HG02981 (cell line): ENCODE data around the gene LAMA1.
"Not testable (repeated sequence)": the region's sequence is repeated elsewhere in the genome, so short reads cannot be mapped to it uniquely, and the experiment has no call there.

Source experiments
- ATAC-seq: cut with Tn5 transposase; IDR thresholded peaks from one replicate; pipeline ENCODE4 v1.9.1; 2021; ENCODE audit warnings: mild to moderate bottlenecking, moderate library complexity; ENCODE audit not compliant: unreplicated experiment

LAMA1 gene

GRCh38 chr18:7117390-7118355 lies at the start of gene LAMA1:
LAMA1 (minus strand) TSS chr18:7117797; CDS start chr18:7117720, 77 bp downstream.
- no peak for ATAC-seq

DNA sequence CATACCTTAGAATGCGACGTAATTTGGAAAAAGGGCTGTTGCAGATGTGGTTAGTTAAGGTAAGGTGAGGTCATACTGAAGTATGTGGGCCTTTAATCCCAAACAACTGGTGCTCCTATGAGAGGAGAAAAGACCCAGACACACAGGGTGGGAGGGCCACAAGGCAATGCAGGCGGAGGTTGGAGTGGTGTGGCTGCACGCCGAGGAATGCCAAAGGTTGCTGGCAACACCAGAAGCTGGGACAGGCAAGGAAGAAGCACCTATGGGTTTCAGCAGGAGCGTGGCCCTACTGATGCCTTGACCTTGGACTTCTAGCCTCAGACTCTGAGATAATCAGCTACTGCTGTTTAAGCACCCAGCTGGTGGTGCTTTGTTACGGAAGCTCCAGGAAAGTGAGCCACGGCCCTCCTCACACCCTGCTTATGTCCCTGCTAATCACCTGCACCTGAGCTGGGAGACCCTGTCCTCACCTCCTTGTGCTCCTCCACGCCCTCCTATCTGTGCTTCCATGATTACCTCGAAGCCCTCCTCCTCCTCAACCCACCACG lies 48.3 kb upstream of the LAMA1 start:
- no peak for ATAC-seq

DNA sequence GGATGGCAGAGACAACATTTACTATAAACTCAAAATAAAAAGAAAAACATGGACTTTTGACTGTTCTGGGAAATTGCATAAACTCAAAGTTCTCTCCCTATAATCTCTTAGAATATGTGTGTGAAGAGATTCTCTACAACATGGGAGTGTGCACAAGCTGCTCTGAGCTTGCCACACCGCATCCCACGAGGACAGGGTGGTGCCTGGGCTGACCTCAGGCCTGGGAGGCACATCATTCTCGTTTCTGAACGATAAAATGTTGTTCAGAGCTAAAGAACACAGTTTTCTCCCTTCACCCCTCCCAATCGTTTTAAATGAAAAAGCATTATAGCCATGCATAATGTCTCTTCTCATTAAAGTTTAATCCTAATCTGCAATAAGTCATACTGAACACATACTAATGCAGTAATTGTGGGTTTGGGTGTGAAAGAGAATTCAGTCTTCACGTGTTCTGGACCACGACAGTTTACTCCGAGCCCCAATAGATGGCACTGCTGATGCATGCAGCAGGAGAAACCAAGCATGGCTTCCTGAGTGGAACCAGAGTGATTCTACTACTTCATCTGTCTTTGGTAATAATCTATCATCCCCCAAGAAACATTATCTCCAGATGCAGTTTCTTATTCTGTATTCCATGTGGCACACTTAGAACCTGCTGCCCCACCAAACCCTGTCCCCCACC lies 46.9 kb upstream of the LAMA1 start:
- ATAC-seq = no peak

DNA sequence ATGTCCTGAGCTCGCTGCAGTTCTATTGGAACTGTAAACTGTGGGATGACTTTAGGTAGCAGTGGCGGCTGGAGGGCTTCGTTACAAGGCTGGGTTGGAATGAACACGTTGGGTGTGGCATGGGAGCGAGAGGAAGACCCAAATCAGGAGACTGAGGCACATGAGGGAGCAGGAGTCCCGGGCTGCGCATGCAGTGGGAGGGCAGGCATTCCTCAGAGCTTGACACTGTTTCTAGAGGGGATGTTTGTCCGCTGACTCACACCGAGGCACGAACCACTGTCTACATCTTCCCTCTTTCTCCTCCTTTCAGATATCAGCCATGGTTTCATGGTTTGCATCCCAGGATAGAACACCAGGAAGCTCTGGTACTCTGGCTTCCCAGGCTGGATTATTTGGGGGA lies 40.6 kb upstream of the LAMA1 start:
- ATAC-seq = no peak

DNA sequence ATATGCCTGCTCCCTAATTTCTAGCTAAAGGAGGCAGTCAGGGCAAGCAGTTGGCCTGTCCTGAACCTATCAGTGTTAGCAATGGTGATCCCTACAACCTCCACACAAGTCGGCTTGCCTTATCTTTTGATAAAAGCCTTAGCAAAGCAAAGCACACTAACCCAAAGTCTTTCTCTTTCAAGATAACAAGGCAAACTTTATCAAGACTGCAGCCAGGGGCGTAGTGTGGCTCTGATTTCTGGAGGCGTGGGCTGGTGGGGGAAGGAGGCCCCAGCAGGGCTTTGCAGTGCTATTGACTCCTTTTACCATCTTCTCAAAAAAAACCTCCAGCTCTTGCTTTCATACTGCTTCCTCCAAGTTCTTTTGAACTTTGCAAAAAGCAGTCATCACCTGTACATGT lies 40.2 kb upstream of the LAMA1 start:
- ATAC-seq = no peak

- ATAC-seq = no peak
These were observed 38.3 kb upstream of the LAMA1 start for GRCh38 chr18:7155887-7156286.

DNA sequence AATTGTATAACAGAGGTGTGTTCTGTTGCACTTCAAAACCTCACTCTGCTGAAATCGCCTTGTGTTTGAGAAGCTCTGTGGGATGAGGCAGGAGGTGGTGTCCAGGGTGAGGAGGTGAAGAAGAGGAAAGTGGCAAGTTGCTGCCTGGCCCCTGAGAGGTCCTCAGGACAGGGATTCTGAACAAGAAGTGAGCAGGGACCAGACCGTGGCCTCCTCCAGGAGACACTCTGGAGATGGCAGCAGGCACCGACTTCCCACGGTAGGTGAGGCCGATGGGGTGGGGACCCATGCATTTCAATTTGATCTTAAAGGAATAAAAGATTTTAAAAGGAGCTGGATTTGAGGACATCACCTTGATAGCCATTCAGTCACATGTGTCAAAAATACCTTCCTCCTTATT lies 37.5 kb upstream of the LAMA1 start:
- no peak for ATAC-seq

DNA sequence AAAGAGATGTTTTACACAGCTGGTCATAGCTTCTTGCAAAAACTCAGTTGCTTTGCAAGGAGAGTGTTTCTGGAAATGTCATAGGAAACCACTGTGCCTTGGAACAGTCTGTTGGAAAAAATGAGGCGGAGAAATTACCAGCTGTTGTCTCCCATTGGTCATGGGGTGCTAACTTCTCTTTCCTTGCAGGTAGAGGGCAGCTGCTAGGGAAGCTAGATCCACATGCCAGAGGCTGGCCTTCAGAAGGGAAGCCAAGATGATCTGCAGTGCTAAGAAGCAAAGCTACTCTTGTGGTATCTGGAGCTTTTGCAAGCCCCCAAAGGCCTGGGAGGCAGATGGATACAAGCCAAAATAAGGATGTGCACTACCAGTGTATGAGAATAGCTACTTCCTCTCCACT lies 34.8 kb upstream of the LAMA1 start:
- no peak for ATAC-seq

DNA sequence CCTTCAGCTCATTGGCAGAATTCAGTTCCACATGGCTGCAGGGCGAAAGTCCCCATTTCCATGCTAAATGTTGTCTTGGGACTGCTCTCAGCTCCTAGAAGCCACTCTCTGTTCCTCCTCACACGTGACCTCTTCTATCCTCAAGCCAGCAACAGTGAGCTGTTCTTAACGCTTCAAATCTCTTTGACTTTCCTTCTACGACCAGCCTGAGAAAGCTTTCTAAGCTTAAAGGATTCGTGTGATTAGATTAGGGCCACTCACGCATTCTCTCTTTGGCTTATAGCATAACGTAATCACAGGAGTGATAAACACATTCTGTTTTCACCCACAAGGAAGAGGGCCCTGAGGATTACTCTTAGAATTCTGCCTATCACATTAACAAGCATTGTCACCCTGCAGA lies 29.8 kb upstream of the LAMA1 start:
- ATAC-seq = no peak

DNA sequence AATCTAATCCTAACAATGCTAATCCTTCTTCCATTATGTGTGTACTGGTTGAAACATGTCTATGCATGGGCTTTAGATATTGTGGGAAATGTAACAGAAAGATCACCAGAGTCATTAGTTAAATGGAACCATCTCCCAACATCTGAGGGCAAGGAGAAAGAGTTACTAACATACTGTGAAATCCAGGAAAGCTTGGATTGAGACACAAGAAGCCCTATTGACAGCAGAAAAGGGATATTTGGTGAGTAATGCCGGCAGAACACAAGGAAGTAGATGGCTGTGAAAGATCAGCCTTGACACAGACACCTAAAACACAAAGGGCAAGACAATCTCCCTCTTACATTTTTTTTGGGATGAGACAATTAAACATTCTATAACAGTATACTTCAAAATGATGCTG lies 28.5 kb upstream of the LAMA1 start:
- ATAC-seq = no peak

GRCh38 chr18:7144921-7145320 lies 27.3 kb upstream of the LAMA1 start:
- not testable (repeated sequence) for ATAC-seq

DNA sequence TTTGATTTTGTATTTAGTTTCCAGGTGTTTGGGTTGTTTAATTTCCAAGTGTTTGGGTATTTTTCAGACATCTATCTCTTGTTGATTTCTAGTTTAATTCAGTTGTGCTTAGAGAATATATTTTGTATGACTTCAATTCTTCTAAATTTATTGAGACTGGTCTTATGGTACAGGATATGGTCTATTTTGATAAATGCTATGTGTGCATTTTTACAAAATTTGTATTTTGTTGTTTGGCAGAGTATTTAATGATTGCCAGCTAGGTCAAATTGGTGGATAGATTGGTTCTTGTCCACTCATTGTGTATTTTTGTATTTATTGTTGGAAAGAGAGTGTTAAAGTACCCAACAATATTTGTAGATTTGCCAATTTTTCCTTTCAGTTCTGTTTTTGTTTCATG lies 23.7 kb upstream of the LAMA1 start:
- no peak for ATAC-seq

GRCh38 chr18:7139409-7139808 lies 21.8 kb upstream of the LAMA1 start:
- ATAC-seq = no peak

DNA sequence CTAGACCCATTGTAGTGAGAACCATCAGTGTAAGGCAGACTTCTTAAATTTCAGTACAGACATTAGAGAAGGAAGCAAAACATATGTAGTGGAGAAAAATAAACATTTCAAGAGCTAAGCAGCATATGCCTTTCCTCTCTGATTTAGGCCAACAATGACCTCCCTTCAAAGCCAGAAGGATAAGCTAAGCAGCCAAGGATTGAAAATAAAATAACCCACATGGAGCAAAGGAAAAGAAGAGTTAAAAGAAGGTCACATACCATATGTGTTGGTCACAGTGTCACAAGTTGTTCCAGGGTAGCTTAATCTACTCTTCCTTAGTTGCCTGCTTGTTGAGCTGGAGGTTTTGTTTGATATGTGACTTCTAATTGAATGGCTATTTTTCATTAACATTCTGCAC lies 15.6 kb upstream of the LAMA1 start:
- no peak for ATAC-seq

DNA sequence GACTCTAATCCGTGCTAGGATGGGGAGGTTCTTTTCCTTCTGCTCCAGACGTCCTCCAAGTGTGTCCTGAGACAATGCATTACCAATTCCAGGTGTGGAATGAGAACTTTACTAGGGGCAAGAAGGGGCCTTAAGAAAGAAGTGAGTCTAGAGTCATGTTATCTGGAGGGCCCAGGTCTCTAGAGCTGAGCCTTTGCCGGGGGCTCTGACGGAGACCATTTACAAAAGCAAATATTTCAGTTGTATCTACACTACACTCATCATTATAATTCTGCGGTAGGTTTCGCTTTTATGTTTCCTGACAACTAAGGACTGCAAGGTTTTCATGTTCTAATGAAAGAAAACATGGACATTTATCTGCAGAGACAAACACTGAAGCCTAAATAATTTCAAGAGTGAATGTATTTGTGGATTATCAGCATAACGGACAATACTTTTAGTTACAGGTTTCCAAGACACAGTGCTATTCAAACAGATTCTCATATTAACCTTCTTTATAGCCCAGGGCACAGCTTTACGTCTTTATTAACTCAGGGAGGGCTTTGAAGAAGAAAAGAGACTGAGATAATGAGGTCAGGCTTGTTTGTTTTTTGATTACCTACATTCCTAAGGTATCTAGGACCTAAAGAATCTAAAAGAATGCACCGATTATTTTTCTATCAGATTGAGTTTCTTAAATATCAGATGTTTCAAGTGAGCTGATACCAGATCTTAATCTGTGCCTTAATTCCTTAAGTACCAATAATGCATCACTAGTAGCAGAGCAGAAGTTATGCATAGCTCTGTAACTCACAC lies 15.0 kb upstream of the LAMA1 start:
- ATAC-seq = no peak

- no peak for ATAC-seq
These were observed 4.8 kb upstream of the LAMA1 start for GRCh38 chr18:7122376-7122775.

GRCh38 chr18:7116792-7117389 lies 706 bp downstream of the LAMA1 start:
- ATAC-seq = no peak

DNA sequence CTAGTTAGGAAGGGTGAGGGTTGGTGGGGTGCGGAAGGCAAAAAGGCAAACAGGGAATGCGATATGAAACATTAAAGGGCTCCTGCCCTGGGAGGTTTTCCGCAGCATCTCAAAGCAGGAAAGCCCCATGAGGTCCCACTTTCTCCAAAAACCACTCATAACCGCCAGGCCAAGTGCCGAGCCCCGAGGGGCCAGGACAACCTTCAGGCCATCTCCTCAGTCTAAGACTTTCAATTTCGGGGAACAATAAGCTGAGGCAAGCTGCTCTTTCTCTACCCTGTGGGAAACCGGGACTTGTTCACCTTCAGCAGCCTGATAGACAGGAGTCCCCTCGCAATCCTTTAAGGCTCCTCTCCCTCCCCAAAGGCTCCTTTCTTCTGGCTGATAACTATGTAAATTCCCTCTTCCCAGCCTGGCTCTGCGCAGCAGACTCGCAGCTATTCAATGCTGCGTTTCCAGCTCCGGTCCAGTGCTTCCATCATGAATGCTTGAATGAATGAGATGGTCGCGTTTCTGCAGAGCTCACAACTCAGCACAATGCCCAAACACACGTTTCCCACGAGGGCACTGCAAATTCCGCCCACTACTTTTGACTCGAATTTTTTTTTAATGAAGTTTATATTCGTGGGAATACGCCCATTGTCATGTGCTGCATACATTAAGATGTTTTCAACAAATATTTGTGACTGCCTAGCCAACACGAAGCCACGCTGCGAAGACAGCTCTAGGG lies 1.4 kb downstream of the LAMA1 start:
- ATAC-seq = no peak

GRCh38 chr18:7112936-7113335 lies 4.7 kb downstream of the LAMA1 start:
- no peak for ATAC-seq

GRCh38 chr18:7111134-7111533 lies 6.5 kb downstream of the LAMA1 start:
- ATAC-seq = no peak
